Activated CD4-positive, alpha-beta T cell treated with anti-CD3 and anti-CD28 coated beads for 24 hours (primary cell): Measurements from ENCODE around the gene DAPL1.
"Not testable (repeated sequence)": the region's sequence is repeated elsewhere in the genome, so short reads cannot be mapped to it uniquely, and the experiment has no call there.

Source experiments
- DNase-seq, 2 donors: peaks; one replicate each; pipeline ENCODE4 v3.0.0-alpha.2; 2020; ENCODE audit warnings: low read depth in 2 of 2

The DAPL1 gene

GRCh38 chr2:158822193-158822592 lies 27.1 kb downstream of the DAPL1 start:
- no peak for DNase-seq

- no peak for DNase-seq
Observed at GRCh38 chr2:158823486-158824237, 28.5 kb downstream of the DAPL1 start.

GRCh38 chr2:158825021-158825420 lies 29.9 kb downstream of the DAPL1 start:
- no peak for DNase-seq

GRCh38 chr2:158826965-158827364 lies 31.8 kb downstream of the DAPL1 start:
- DNase-seq = no peak

GRCh38 chr2:158828378-158829164 lies 33.5 kb downstream of the DAPL1 start:
- DNase-seq = no peak

GRCh38 chr2:158829167-158829566 lies 34.0 kb downstream of the DAPL1 start:
- no peak for DNase-seq

- DNase-seq = no peak
Observed at GRCh38 chr2:158830201-158830600, 35.1 kb downstream of the DAPL1 start.

- no peak for DNase-seq
Observed at GRCh38 chr2:158835431-158835830, 40.3 kb downstream of the DAPL1 start.

- DNase-seq = no peak
Observed at GRCh38 chr2:158837645-158838044, 42.5 kb downstream of the DAPL1 start.

- DNase-seq = no peak
Observed at GRCh38 chr2:158841850-158842249, 46.7 kb downstream of the DAPL1 start.

GRCh38 chr2:158845444-158845843 lies 50.3 kb downstream of the DAPL1 start:
- no peak for DNase-seq

GRCh38 chr2:158845859-158846258 lies 50.7 kb downstream of the DAPL1 start:
- DNase-seq = no peak

- DNase-seq = not testable (repeated sequence)
Observed at GRCh38 chr2:158847526-158847925, 52.4 kb downstream of the DAPL1 start.

- not testable (repeated sequence) for DNase-seq
Observed at GRCh38 chr2:158848031-158848970, 53.2 kb downstream of the DAPL1 start.

- not testable (repeated sequence) for DNase-seq
Observed at GRCh38 chr2:158860179-158860578, 65.1 kb downstream of the DAPL1 start.

- not testable (repeated sequence) for DNase-seq
Observed at GRCh38 chr2:158861626-158862025, 66.5 kb downstream of the DAPL1 start.

- DNase-seq = not testable (repeated sequence)
Observed at GRCh38 chr2:158865469-158865868, 70.4 kb downstream of the DAPL1 start.
